HG02870 (cell line): ENCODE results near the gene URM1.

ENCODE experiments used
- ATAC-seq: cut with Tn5 transposase; IDR thresholded peaks from one replicate; pipeline ENCODE4 v1.9.1; 2021; ENCODE audit warnings: mild to moderate bottlenecking, moderate library complexity; ENCODE audit not compliant: unreplicated experiment

Gene URM1

DNA sequence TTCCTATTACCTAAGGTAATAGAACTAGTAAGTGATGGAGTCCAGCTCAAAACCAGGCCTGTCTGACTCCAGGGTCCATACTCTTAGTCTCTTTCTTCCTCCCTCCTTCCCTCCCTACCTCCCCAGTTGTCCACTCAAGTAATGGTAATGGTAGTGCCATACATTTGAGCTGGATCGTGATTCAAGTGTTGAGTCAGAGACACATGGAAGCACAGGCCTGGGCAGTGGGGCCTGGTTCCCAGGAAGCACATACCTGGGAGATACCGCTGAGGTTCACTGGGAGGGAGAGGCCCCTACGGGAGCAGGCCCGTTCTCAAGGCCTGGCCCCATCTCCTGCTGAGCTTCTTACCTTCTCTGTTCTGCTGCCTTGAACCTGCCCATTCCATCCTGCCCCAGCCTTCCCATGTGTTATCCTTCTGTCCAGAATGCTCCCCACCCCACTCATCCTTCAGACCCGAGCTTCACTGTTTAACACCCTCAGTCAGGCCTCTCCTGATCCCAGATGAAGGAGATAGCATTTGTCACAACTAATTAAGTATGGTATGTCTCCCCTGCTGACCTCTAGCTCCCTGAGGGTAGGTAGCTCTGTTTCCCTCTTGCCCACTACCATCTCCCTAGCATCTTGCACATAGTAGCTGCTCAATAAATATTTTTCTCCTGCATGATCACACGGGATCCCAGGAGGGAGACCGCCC lies 13.8 kb downstream of the URM1 start:
- no peak for ATAC-seq

DNA sequence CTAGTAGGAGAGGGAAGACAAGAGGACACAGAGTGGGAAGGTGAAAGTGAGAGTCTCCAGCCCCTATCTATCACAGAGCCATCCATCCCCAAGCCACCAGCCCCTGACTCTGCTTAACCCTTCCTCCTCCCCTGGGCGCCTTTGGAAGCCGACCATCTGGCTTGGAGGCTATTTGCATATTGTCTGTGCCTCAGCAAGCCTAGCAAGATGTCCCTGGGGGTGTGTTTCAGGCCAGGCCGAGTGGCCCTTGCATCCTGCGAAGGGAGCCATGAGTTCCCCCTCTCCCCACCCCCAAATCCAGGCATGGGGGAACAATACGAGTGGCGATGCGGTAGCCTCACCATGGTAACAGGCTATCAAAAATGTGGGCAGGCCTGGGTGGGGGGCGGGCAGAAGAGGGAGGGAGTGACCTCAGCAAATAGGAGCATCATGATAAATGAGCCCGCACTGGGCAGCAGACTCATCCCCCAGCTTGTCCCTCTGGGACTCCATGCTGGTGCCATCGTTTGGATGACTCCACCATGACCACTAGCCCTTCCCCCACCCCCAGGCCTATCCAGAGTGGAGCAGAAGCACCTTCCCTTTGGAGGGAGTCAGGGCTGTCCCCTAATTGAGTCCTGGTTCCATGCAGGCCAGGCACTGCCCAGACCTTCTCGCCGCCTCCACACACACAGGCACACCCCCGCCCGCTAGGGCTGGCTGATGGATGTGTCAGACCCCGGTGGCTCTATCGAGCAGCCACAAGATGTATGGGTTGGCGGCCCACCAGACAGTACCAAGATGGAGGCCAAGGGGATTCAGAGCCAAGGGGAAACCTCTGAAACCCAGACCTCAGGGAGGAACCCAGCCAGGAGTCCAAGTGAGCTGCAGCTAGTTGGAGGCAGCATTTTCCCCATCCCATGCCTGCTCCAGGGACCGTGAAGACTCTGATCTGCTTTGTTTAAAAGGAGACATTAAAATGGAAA lies 14.6 kb downstream of the URM1 start:
- ATAC-seq = no peak

DNA sequence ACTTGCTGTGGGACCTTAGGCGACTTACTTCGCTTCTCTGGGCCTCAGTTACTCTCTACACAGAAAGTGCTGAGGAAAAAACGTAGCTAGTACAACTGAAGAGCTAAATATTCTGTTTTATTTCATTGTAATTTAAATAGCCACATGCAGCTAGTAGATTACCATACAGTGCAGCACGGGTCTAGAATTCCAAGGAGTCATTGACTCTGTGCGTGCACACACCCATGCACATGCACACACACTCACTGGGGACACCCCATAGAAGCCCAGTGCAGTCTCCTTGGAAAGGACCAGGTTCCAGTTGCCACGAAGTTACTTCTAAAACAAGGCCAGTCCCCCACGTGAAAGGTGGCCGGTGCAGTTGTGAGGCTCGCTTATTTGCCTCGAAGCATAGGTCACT lies 17.0 kb downstream of the URM1 start:
- no peak for ATAC-seq

DNA sequence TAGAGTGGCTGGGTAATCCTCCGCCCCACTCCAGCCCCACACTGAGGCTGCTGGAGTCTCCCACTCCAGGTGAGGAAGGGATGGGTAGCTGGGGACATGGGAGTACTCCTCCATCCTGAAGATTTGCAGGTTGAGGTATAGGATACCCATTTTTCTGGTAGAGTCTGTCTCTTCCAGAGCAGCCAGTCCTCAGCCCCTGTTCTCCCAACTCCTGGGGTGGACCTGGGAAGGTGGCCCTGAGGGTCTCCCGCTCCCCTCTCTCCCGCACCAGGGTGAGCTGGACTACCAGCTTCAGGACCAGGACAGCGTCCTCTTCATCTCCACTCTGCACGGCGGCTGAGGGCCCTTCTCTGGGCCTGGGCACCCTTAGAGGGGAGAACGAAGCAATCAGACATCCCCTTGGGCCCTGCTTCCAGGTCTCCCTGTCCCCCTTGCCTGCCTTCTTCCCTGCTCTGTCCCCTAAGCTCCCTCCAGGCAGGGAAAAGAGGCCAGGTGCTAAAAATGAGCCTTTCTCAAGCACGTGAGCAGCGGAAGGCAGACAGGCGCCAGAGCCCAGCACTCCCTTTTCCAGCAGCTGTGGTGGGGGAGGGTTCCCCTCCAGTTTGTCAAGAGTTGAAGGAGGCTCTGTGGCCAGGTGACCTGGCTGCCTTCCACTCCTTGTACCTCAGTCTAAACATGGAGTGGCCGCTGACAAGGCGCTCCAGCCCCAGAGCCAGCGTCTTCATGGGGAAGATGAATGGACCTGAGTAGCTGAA lies 18.4 kb downstream of the URM1 start:
- no peak for ATAC-seq

DNA sequence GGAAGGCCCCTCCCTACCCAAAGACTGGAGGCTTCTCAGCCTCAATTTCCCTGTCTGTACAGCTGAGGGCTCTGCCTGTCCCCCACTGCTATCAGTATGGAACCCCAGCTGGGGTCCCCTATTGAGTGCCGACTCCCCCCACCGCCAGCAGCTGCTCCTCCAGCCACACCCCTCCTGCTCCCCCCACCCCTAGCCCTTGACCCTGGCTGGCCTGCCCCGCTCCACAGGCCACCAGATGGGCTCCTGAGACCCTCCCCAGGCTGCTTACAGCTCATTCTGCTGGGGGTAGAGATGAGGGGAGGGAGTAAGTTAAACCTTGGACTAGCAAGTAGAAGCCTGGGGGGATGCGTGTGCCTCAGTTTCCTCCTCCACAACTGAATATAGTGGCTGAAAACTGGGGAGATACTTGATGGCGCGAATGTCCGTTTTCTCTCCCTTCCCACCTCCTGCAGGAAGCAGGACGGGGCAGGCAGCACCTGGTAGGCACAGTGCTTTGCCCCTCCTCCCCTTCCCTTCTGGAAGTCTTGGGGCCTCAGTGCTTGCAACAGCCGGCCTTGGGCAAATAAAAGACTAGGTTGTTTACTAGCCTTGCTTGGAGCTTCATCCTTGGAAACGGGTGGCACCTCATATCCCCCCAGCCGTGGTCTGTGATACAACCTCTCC lies 19.1 kb downstream of the URM1 start:
- no peak for ATAC-seq

DNA sequence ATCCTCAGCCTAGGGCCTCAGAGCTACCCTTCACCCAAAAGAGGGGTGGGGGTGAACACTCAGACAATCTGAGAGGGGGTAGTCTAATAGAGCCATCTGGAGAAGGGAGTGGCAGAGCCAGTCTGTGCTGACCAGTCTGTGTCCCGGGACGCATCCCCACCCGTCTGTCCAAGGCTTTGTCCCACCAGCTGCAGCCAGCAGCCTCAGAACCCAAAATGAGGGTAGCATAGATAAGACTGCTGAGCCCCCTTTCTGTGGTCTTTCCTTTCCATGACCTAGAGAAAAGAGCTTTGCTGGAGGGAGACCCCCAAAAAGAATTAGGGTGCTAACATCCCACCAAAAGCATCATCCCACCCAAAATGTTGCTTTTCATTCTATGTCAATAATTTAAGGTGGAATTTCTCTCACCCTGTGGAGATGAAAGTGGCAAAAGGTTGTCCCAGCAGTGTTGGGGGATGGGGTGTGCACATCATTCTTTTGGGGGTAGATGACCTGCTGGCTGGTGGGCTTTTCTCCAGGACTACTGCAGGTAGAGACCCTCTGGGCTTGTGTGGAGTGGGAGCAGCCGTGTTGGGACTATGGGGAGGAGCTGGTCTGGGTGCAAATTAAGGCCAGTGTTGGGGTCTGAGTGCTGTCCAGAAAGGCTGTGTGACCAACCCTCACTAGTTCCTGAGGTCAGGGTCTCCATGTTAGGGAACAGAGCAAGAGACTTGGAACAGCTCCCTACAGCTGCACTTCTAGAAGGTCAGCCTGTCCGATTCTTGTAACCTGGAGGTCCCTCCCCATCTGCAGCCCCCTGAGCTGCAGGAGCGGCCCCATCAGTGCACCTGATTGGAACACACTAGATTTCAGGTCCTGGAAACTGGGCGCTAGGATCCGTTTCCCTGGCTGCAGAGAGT lies 19.9 kb downstream of the URM1 start:
- no peak for ATAC-seq

DNA sequence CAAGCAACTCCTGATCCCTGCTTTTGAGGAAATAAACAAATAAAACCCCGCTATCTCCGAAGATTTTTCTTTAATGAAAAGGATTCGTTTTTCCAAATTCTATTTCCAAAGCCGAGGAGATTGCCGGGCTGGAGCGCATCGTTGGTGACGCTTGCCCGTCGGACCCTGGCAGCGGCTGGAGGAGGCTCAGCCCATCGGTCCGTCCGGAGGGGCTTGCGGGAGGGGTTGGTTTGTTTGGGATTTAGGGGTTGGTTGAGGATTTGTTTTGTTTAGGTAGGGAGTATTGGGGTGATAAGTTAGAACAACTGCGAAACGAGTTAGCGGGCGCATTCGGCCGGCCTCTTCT lies 20.8 kb downstream of the URM1 start:
- ATAC-seq = no peak

DNA sequence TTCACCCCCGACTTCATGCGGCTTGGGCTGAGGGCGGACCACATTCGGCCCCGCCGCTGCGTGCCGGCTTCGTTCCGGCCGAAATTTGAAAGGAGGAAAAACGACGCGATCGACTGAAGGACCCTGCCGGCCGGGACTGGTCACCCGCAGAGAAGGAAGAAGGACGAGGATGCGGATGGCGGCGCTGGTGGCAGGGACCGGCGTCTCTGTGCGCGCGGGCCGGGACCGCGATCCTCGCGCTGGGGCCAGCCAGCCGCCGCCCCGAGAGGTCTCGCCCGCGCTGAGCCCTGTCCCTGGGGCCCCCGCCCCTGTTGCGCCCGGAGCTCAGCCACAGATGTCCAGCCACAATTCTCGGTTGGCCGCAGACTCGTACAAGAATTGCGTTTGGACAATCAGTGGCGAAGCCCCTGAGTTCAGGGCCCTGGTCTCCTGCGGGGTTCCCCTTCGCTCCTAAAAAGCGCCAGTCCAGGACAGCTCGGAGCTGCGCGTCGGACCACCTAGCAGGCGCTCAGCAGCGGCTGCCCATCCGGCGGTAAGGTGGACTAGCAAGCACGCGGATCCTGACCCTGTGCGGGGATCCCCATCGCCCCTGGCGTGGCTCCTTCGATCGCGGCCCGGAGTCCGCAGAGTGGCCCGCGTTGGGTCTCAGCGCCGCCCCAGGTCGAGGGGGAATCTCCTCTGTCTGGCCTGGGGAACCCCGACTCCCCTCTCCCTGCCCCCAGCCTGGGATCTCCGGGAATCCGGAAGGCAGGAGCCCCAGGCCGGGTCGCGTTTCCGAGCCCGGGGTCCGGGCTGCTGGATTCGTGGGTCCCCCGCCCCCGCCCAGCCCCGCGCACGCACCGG lies 21.3 kb downstream of the URM1 start:
- no peak for ATAC-seq

DNA sequence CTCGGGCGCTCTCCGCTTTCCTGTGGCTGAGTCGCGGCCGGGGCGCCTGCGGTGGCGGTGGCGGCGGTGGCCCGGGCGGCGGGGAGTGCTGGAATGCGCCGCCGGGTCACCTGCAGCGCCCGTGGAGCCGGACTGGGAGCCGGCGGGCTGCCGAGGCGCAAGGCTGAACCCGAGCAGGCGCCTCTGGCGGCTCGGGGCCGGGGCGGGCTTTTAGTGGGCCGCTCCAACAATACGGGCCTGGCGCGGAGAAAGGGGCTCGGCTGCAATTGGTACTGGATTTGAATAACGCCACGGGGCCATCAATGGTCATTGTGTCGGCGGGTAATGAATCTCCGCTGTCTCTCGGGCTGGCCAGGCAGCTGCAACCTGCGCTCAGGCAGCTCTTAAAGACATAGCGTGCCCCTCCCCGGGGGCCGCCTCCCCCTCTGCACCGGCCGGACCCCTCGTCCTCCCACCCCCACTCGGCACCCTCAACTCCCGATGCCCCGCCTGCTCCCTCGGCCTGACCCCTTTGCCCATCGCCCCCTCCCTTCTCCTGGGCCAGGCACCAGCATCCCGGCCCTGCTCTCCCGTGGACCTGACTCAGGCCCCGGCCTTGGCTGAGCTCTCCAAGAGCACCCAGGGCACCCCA lies 22.1 kb downstream of the URM1 start:
- ATAC-seq = no peak

DNA sequence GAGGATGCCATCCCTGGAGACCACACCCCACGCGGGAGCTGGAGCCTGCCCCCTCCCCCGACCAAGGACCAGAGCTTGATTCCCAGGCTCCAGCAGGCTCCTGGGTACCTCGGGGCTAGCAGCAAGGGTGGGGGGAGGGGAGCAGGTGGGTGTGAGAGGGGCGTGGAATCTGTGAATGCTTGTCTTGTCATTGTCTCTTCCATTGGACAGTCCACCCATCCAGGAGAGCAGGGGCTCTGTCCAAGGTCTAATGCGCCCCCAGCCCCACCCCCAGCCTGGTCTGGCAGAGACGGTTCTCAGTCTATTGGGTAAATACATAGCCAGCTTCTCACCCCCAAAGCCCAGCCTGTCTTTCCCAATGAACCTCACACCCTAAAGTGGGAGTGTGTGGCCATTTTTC lies 22.8 kb downstream of the URM1 start:
- no peak for ATAC-seq

DNA sequence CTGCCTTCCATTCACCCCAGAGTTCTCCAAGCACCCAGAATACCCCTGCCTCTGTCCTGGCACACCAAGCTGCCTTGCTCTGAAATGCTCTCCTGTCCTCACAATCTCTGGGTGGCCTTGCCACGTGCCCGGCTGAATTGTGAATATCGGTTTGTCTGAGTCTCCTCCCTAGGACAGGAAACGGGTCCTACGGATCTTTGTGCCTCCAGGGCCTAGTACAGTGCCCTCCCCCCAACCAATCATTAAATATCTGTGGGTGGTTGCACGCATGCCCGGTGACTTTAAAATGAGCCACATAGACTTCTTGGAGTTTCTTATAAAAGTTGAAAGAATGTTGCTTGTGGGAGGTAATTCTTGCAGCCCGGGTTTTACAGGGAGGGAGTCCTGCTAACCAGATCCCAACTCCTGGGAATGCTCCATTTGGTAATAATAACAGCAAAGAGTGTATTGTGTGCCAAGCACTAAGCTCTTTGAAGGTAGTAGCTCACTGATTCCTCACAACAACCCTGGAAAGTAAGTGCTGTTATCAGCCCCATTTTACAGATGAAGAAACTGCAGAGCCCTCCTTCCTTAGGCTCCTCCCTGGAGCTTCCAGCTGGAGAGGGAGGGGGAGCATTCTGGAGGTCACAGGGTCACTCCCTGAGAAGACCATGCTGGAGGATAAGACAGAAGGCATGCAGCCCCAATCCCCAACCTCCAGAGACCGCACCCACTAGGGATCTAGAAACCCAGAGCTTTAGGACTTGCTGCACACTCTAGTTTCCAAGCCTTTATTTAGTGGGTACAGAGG lies 23.4 kb downstream of the URM1 start:
- no peak for ATAC-seq

DNA sequence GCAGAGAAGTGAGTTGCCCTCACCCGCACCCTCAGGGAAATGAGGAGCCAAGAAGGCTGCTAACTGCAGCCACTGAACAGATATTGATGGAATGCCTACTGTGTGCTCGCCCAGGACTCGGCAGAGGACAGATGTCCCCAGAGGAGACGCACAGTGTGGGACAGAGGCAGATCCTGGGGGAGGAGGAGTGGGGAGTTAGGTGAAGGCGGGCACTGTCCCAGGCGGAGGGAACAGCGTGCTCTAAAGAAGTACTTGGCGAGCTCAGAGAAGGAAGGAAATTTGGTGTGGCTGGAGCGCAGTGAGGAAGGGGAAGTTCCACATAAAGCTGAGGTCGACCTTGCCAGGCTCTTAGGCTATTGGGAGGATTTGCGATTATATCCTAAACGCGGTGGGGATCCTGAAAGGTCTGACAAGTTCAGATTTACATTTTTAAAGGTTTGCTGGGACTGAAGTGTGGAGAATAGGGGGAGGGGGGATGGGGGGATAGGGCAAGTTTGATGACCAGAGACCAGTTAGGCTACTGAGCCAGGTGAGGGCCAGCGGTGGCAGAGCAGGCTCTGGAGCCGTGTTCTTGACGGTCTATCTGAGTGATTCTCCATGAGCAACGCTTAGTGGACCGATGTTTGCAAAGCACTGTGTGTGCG lies 25.9 kb downstream of the URM1 start:
- ATAC-seq = no peak

DNA sequence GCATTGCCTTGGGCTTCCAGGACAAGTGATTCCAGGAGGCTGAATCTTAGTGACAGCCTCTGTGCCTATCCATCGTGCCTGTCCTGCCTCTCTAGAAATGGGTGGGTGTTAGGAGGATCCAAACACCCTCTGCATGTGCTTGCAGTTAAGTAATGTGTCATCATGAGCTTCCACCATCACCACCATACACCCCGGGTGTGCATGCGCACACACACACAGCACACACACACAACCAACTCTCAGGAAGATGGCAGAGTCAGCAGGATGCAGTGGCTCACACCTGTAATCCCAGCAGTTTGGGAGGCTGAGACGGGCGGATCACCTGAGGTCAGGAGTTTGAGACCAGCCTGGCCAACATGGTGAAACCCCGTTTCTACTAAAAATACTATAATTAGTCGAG lies 26.7 kb downstream of the URM1 start:
- no peak for ATAC-seq

DNA sequence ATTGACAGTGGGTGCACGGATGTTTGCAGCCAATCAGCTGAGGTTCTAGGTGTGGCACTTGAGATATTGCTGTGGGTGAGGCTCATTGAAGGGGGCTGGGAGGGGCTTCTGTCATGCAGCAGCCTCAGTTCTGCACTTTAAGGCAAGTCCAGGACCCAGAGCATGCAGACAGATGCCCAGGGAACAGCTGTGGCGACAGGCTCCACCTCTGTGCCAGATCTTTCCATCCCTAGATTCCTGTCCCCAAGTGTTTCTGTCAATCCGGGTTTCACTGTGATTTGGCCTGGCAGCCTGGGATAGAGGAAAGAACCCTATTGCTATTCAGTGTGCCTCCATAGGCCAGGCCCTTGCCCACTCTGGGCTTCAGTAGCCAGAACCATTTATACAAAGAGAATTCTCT lies 28.7 kb downstream of the URM1 start:
- ATAC-seq = no peak

DNA sequence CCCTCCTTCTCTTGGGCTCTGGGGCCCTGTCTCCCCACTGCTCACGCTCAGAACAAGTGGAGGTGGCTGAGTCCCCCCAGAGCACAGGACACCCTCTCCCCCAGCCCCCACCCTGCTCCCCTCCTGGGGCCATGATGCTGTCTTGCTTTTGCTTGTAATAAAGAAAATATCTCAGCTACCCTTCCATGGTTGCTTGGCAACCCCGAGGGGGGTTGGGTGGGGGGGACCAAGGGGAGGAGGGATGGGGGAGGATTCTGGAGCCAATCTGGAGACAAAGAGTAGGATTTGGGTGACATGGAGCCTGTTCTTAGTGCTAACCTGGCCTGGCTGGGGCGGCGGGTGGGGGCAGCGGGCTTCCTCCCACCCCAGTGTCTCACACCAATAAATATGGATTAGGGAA lies 33.4 kb downstream of the URM1 start:
- ATAC-seq = no peak

DNA sequence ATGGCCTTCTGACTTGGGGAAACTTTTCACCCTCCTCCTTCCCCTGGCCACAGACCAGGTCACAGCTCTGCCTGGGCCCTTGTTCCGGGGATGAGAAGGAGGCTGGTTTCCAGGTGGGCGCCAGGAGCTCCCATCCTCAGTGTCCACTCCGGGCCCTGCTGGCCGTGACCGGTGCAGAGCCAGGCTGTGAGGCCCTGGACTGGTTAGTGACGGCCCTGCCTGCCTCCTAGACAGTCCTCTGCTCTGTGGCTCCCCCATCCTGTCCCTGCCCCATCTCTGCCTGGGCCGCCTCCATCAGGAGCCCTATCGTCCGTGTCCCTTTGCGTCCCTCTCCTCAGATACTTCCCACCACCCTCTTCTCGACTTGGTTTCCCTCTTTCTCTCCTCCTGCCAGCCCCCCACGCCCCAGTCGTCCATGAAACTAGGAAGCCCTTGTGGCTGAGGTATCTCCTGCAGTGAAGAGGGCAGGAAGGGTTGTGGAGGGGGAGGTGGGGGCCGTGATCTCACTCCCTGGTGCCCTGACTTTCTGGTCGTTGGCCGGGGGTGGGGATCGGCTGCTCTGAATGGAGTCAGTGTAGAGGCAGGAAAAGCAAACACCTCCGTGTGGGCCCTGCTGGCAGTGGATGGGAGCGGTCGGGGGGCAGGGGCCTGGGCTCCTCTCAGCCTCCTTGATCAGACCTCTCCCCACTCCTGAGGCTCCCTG lies 34.1 kb downstream of the URM1 start:
- ATAC-seq = no peak

DNA sequence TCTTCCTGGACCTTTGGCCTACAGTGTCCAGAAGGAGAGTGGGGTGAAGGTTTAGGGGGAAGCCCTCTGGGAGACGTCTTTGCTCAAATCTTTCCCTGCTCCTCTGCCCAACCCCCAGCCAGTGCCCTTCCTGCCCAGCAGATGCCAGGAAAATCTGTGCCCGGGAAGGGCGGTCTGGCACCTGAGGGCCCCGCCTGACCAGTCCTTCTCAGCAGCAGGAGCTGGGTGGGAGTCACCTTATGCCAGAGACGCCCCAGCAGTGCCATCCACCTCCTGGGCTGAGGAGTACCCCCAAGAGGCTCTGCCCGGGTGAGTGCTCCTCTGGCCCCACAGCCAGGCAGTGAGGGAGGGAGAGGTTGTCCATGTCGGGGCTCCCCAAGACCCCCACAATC lies 34.6 kb downstream of the URM1 start:
- no peak for ATAC-seq
